ENCODE data around the gene NR1D2.
"Not testable (repeated sequence)": the region's sequence is repeated elsewhere in the genome, so short reads cannot be mapped to it uniquely, and the experiment has no call there.

The NR1D2 gene

DNA sequence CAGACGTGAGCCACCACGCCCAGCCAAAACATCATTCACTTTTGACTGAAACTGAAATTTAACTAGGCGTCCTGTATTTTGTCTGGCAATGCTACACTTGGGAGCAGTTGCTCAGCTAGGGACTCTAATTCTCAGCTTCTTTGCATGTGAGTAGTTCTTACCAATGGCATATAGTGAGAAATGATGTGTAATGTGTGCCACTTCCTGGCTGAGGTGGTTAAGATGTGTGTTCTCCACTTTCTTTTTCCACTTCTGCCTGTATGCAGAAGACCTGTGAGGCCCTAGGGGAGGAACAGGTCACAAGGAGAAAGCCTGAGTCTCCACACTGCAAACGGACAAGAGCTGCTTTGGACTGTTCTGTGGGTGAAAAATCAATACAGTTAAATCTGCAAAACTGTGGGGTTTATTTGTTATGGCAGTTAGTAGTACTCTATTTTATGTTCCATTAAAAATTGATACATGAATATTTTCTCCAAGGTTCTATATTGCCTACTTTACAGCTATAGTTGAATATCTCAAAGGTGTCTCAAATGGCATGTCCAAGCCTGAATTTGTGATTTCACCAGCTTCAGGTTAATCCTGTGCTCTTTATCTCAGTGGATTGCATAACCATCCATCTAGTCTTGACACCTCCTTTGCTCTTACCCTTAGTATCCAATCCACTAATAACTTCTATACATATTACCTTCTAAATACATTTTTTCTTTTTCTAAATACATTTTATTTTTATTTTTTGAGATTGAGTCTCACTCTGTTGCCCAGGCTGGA, 59.3 kb downstream of the NR1D2 start:
- DNase-seq (ENCODE audit: low spot score) = no peak

- no peak for DNase-seq (ENCODE audit: low spot score)
These were observed 60.6 kb downstream of the NR1D2 start for GRCh38 chr3:24005669-24006068.

DNA sequence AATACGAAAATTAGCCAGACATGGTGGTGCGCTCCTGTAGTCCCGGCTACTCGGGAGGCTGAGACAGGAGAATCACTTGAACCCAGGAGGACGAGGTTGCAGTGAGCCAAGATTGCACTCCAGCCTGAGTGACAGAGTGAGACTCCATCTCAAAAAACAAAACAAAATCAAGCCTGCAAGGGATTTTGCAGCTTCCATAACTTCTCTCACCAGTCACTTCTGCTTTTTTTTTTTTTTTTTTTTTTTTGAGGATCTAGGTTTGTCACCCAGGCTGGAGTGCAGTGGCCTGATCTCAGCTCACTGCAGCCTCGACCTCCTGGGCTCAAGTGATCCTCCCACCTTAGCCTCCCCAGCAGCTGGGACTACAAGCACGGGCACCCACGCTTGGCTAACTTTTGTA, 65.7 kb downstream of the NR1D2 start:
- not testable (repeated sequence) for DNase-seq (ENCODE audit: low spot score)

GRCh38 chr3:24012589-24013269, 67.6 kb downstream of the NR1D2 start:
- DNase-seq (ENCODE audit: low spot score) = no peak

GRCh38 chr3:24017305-24017704, 72.2 kb downstream of the NR1D2 start:
- no peak for DNase-seq (ENCODE audit: low spot score)

GRCh38 chr3:24018784-24019570, 73.9 kb downstream of the NR1D2 start:
- no peak for DNase-seq (ENCODE audit: low spot score)

GRCh38 chr3:24019585-24019984, 74.5 kb downstream of the NR1D2 start:
- DNase-seq (ENCODE audit: low spot score) = no peak

GRCh38 chr3:24020036-24020691, 75.1 kb downstream of the NR1D2 start:
- peak; percentile 68 for DNase-seq (ENCODE audit: low spot score)

DNA sequence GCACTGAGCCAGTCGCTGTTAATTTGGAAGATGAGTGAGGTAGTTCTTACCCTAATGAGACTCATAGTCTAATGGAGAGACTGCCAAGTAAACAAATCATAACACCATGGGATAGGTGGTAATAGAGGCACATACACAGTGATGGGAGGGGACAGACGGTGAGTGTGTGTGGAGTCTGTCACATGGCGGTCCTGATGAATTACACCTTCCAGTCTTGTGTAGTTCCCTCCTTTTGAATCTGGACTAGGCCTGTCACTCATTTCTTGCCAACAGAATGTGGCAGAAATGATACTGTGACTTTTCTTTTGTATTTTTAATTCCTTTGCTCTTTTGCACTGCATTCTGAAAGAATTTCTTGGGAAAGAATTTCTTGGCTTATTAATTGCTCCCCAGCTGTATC, 78.1 kb downstream of the NR1D2 start:
- DNase-seq (ENCODE audit: low spot score) = no peak

DNA sequence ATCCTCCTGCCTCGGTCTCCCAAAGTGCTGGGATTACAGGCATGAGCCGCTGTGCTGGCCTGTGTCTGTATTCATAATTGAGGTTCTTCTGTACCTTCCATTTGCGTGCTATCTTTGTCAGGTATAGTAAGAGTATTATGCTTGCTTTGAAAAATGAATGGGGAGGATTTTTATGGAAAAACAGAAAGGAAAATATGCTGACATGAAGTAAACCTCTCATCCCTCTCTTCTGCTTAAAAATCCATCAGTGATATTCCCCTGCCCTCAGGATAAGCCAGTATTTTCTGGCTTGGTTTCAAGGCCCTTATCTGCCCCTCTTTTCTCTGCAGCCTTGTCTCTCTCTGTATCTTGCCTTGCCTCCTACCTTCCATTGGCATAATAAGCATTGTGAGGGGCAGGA, 80.7 kb downstream of the NR1D2 start:
- no peak for DNase-seq (ENCODE audit: low spot score)

DNA sequence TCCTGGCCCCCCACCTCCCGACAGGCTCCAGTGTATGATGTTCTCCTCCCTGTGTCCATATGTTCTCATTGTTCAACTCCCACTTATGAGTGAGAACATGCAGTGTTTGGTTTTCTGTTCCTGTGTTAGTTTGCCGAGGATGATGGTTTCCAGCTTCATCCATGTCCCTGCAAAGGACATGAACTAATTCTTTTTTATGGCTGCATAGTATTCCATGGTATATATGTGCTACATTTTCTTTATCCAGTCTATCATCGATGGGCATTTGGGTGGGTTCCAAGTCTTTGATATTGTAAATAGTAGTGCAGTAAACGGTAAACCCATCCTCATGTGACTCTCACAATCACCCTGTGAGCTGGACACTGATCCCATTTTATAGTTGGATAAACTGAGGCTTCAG, 81.6 kb downstream of the NR1D2 start:
- not testable (repeated sequence) for DNase-seq (ENCODE audit: low spot score)

GRCh38 chr3:24027946-24028345, 82.9 kb downstream of the NR1D2 start:
- DNase-seq (ENCODE audit: low spot score) = no peak

Measured in D341Med (cell line).